Endothelial cell of umbilical vein (primary cell): ENCODE results near the gene UBP1. TPM values are rescaled to one million over a fixed set of nuclear protein-coding genes. Genes with fewer than 3 reads are reported as not detected.

Experiments used
- BruUV-seq: library from RNA; stranded (reverse); fragments of 400-500 nt; replicated peaks from 2 replicates; lab custom pipeline; 2021; lab: Mats Ljungman, UMichigan
- CTCF ChIA-PET: fragments of 300-600, 350-600 bp; sonication (Branson Sonifier 250); formaldehyde crosslinking; loops from one replicate; lab custom pipeline; 2021; ENCODE audit warnings: antibody characterized with exemption, inconsistent platforms; lab: Charles Lee
- POLR2A ChIA-PET: fragments of 300-600, 350-600 bp; sonication (Branson Sonifier 250); formaldehyde crosslinking; loops from one replicate; lab custom pipeline; 2021; ENCODE audit warnings: antibody characterized with exemption, inconsistent platforms; lab: Charles Lee
- DNase-seq: peaks from one replicate; pipeline ENCODE4 v3.0.0-alpha.2; 2011; ENCODE audit warnings: low read depth, low spot score
- FAIRE-seq: peaks from 2 replicates; lab custom pipeline; 2011; peaks lifted over from hg19 to GRCh38; lab: Jason Lieb, UNC
- H2AFZ ChIP-seq: 2 replicates; pipeline ENCODE4 v1.6.0; 2012; ENCODE audit warnings: low read depth, low read length, control low read depth, inconsistent platforms
- H3K27ac ChIP-seq: 2 replicates; pipeline ENCODE4 v1.5.1; 2011; ENCODE audit warnings: low read depth, mild to moderate bottlenecking, control low read depth, low read length, moderate library complexity; ENCODE audit not compliant: insufficient read depth
- H3K27me3 ChIP-seq, 2 experiments: 2 replicates each; pipeline versions ENCODE4 v1.6.0 to v1.6.1; 2011; ENCODE audit warnings: low read length in 2 of 2, mixed read lengths in 1 of 2; ENCODE audit not compliant: control insufficient read depth in 2 of 2, insufficient read depth in 2 of 2
- H3K36me3 ChIP-seq, 2 experiments: 2 replicates in 1 of 2; 3 replicates in 1 of 2; pipeline ENCODE4 v1.5.1; 2011; ENCODE audit warnings: low read length in 2 of 2, mild to moderate bottlenecking in 1 of 2, moderate library complexity in 1 of 2; ENCODE audit not compliant: control insufficient read depth in 2 of 2, insufficient read depth in 2 of 2; ENCODE audit errors: extremely low read depth in 1 of 2
- H3K4me1 ChIP-seq: 3 replicates; pipeline ENCODE4 v1.5.1; 2011; ENCODE audit warnings: mild to moderate bottlenecking, low read length; ENCODE audit not compliant: control insufficient read depth, insufficient read depth; ENCODE audit errors: extremely low read depth
- H3K4me2 ChIP-seq: 2 replicates; pipeline ENCODE4 v1.6.1; 2011; ENCODE audit warnings: low read length, control low read depth, mixed read lengths; ENCODE audit not compliant: insufficient read depth
- H3K4me3 ChIP-seq, 3 experiments: fragments of 200-600 bp in 1 of 3; sonication (generic), shearing (Covaris generic) in 1 of 3; replicated peaks in 1 of 3; 2 replicates each; pipeline ENCODE4 v1.5.1; 2011 to 2016; ENCODE audit warnings: control low read depth in 3 of 3, low read length in 3 of 3, mild to moderate bottlenecking in 2 of 3, inconsistent platforms in 1 of 3, low read depth in 1 of 3, moderate library complexity in 1 of 3; ENCODE audit not compliant: insufficient read depth in 1 of 3
- H3K79me2 ChIP-seq: 2 replicates; pipeline ENCODE4 v1.6.0; 2012; ENCODE audit warnings: low read length, inconsistent platforms; ENCODE audit not compliant: control insufficient read depth, insufficient read depth
- H3K9ac ChIP-seq: replicated peaks from 2 replicates; pipeline ENCODE3; 2011; ENCODE audit warnings: low read length, control low read depth; ENCODE audit not compliant: insufficient read depth; ENCODE audit errors: extremely low read depth
- H3K9me1 ChIP-seq: replicated peaks from 3 replicates; pipeline ENCODE4 v1.6.0; 2011; ENCODE audit warnings: mild to moderate bottlenecking, low read length; ENCODE audit not compliant: control insufficient read depth, insufficient read depth; ENCODE audit errors: extremely low read depth
- H3K9me3 ChIP-seq: replicated peaks from 2 replicates; pipeline ENCODE4 v1.5.1; 2012; ENCODE audit warnings: low read length, inconsistent platforms; ENCODE audit not compliant: control insufficient read depth, insufficient read depth
- H4K20me1 ChIP-seq: replicated peaks from 2 replicates; pipeline ENCODE3; 2011; ENCODE audit warnings: mild to moderate bottlenecking, low read length; ENCODE audit not compliant: control insufficient read depth, insufficient read depth; ENCODE audit errors: extremely low read depth
- EZH2 ChIP-seq: IDR thresholded peaks from 2 replicates; pipeline ENCODE4 v1.6.1; 2012; ENCODE audit warnings: borderline replicate concordance, low read depth, mild to moderate bottlenecking, moderate library complexity, low read length, inconsistent platforms; ENCODE audit not compliant: severe bottlenecking
- FOS ChIP-seq: IDR thresholded peaks from 2 replicates; pipeline ENCODE4 v1.6.1; 2011; ENCODE audit warnings: mild to moderate bottlenecking, low read length, moderate library complexity, borderline replicate concordance; ENCODE audit not compliant: insufficient read depth
- GATA2 ChIP-seq: IDR thresholded peaks from 2 replicates; pipeline ENCODE4 v1.7.0; 2011; ENCODE audit warnings: low read depth, mild to moderate bottlenecking, moderate library complexity, mixed read lengths, low read length; ENCODE audit not compliant: insufficient read length, insufficient read depth
- JUN ChIP-seq: IDR thresholded peaks from 2 replicates; pipeline ENCODE4 v1.6.1; 2011; ENCODE audit warnings: borderline replicate concordance, low read depth; ENCODE audit not compliant: insufficient read length, insufficient read depth
- MAX ChIP-seq: IDR thresholded peaks from 2 replicates; pipeline ENCODE4 v1.6.1; 2011; ENCODE audit not compliant: insufficient read depth, insufficient read length
- MYC ChIP-seq: IDR thresholded peaks from one replicate; pipeline ENCODE4 v1.6.1; 2011; ENCODE audit warnings: mild to moderate bottlenecking, low read depth, low read length
- POLR2A ChIP-seq: IDR thresholded peaks from 2 replicates; pipeline ENCODE4 v1.6.1; 2012; ENCODE audit warnings: low read depth, mild to moderate bottlenecking, control low read depth, low read length
- POLR2AphosphoS5 ChIP-seq: IDR thresholded peaks from 2 replicates; pipeline ENCODE4 v1.6.1; 2012; ENCODE audit warnings: low read depth, mild to moderate bottlenecking, control low read depth, low read length, moderate library complexity; ENCODE audit not compliant: insufficient read depth
- dilution Hi-C: fragments of 300-500 bp; cut with MboI; formaldehyde crosslinking; loops from one replicate; pipeline ENCODE4 v1.15.0; 2019; ENCODE audit warnings: low sequenced_read_pairs; ENCODE audit not compliant: extremely low pct_ligation_motif_present
- intact Hi-C: fragments of 100-400 bp; cut with micrococcal nuclease; formaldehyde crosslinking; loops from one replicate; pipeline ENCODE4 v1.10.0; 2022
- polyA plus RNA-seq, 4 experiments: library from polyadenylated mRNA; depleted of rRNA in 3 of 4; stranded (reverse) in 3 of 4; unstranded in 1 of 4; fragments of >200 nt; gene quantifications; 2 replicates each; pipeline versions ENCODE4 v1.2.1 to v1.2.3, GENCODE V29; 2011 to 2012; ENCODE audit warnings: missing spikeins in 1 of 4
- total RNA-seq: library from RNA; stranded (reverse); gene quantifications from 2 replicates; pipeline ENCODE4 v1.2.3, GENCODE V29; 2021
- TF ChIP-seq, protein P1 (sequence below), 2 donors: IDR thresholded peaks; 1 replicate in 1 of 2; 2 replicates in 1 of 2; pipeline ENCODE4 v1.5.1; 2011; ENCODE audit warnings: low read length in 2 of 2, mild to moderate bottlenecking in 2 of 2, moderate library complexity in 2 of 2, control low read depth in 1 of 2, inconsistent platforms in 1 of 2, low read depth in 1 of 2; ENCODE audit not compliant: insufficient read depth in 1 of 2; ENCODE audit errors: extremely low read depth in 1 of 2

UBP1 gene
- total and polyA plus RNA-seq, 2 donors (not counting 3 experiments of a cell fraction or from before 2014, with no cell fraction given), result 60.2 to 90.5 TPM

DNA sequence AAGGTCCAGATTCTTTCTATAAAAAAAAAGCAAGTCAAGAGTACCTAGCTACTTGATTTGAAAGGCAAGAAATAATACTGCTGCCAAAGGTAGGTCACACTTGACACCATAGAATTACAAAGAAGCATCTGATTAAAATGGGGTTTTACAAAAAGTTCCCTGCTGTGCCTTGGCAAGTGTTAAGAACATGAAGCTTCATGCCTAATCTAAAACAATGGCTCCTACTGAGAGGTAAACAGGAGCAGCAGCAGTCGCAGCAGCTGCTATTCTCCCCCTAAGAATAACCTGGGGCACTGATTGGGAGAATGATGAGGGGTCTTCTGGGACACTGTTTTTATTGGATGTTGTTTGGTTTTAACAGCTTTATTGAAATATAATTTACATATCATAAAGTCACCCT lies 14.1 kb downstream of the UBP1 start:
- H3K9ac ChIP-seq, result no peak overlapping the region
- H3K79me2 ChIP-seq, result peaks cover 86% of the 10 kb centered on the region
- H3K4me3 ChIP-seq, result no peak overlapping the region
- H3K36me3 ChIP-seq, result peaks cover under 1 to 7% of the 10 kb centered on the region in 2 experiments
- CTCF ChIA-PET, result interaction anchor here (1.5 kb wide), 1 partner anchor 15 kb away, joined by 5 read pairs; no protein-coding TSS in a partner anchor
- H3K4me1 ChIP-seq, result no peaks in the 10 kb centered on the region
- H3K4me2 ChIP-seq, result no peak overlapping the region
- intact Hi-C loops (no loop called here), dilution Hi-C loops (no loop called here)
- H2AFZ ChIP-seq, result no peak overlapping the region
- H3K9me3 ChIP-seq, result no peaks in the 10 kb centered on the region
- no peaks in the 10 kb centered on the region for H3K9me1 ChIP-seq
- H4K20me1 ChIP-seq, result peaks cover 14% of the 10 kb centered on the region
- FAIRE-seq, result peak; percentile 24
- no peaks in the 10 kb centered on the region for H3K27me3 ChIP-seq
- POLR2A ChIA-PET, result no interaction called here
- no peak overlapping the region for H3K27ac ChIP-seq
- no peak for DNase-seq
- no TSS peak for BruUV-seq
- no peak for TF ChIP-seq FOS
- TF ChIP-seq MYC, result no peak
- no peak for TF ChIP-seq MAX
- no peak for TF ChIP-seq POLR2A
- TF ChIP-seq GATA2, result no peak
- TF ChIP-seq, protein P1, sequence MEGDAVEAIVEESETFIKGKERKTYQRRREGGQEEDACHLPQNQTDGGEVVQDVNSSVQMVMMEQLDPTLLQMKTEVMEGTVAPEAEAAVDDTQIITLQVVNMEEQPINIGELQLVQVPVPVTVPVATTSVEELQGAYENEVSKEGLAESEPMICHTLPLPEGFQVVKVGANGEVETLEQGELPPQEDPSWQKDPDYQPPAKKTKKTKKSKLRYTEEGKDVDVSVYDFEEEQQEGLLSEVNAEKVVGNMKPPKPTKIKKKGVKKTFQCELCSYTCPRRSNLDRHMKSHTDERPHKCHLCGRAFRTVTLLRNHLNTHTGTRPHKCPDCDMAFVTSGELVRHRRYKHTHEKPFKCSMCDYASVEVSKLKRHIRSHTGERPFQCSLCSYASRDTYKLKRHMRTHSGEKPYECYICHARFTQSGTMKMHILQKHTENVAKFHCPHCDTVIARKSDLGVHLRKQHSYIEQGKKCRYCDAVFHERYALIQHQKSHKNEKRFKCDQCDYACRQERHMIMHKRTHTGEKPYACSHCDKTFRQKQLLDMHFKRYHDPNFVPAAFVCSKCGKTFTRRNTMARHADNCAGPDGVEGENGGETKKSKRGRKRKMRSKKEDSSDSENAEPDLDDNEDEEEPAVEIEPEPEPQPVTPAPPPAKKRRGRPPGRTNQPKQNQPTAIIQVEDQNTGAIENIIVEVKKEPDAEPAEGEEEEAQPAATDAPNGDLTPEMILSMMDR (IDR thresholded peaks at IDR 0.05; ENCODE audit: extremely low read depth in 1 of 2, insufficient read depth in 1 of 2, low read depth in 1 of 2, low read length in 2 of 2), result no peak
- TF ChIP-seq POLR2AphosphoS5, result no peak
- TF ChIP-seq JUN, result no peak
- no peak for TF ChIP-seq EZH2
